ENCODE results near the gene ZDHHC11B.
"Not testable (repeated sequence)": the region's sequence is repeated elsewhere in the genome, so short reads cannot be mapped to it uniquely, and the experiment has no call there.

The ZDHHC11B gene

DNA sequence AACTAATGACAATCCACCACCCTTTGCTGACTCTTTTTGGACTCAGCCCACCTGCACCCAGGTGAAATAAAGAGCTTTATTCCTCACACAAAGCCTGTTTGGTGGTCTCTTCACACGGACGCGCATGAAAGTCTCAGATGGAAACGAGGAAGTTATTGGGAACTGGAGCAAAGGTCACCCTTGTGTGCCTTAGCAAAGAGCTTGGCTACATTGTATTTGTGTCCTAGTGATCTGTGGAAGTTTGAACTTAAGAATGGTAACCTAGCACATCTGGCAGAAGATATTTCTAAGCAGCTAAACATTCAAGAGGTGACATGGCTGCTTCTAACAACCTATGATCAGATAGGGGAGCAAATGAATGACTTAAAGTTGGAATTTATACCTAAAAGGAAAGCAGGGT, 76.2 kb downstream of the ZDHHC11B start:
- DNase-seq (ENCODE audit: low spot score): not testable (repeated sequence)

DNA sequence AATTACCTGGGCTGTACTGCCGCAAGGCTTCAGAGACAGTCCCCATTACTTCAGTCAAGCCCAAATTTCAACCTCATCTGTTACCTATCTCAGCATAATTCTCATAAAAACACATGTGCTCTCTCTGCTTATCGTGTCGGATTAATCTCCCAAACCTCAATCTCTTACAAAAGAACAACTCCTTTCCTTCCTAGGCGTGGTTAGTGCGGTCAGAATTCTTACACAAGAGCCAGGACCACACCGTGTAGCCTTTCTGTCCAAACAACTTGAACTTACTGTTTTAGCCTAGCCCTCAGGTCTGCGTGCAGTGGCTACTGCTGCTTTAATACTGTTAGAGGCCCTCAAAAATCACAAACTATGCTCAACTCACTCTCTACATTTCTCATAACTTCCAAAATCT, 78.4 kb downstream of the ZDHHC11B start:
- not testable (repeated sequence) for DNase-seq (ENCODE audit: low spot score)

DNA sequence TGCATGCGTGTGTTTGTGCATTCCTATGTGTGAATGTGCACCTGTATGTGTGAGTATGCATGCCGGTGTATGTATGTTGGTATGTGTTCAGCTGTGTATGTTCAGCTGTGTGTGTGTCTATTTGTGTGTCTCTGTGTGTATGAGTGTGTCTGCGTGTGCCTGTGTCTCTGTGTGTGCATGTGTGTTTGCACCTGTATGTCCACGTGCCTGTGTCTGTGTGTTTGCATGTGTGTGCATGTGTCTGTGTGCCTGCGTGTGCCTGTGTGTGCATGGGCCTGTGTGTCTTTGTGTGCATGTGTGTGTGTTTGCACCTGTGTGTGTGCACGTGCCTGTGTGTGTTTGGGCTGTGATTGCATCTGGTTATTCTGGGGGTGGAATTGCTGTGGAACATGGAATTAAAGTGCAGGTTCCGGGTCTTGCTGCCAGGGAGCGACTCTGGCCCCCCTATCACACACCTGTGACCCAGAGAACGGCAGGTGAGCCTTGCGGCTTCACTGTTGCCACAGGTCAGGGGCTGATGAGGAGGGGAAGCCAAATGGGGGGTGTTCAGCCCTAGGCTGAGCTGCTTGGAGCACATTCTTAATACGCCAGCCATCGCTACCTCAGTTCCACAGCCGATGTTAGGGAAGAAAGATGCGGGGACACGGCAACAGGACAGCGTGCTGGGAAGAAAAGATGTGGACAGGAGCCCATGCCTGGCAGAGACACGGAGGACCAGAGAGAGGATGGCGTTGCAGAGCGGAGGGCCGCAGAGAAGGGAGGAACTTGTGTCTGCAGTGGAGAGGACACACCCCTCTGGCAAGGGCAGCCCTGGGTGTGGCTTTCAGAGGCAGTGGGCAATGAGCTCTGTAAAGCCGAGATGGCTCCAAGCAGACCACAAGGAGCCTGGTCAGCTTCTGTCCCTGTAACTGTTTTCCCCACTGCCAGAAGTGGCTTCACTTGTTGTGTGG, 87.5 kb downstream of the ZDHHC11B start:
- DNase-seq (ENCODE audit: low spot score): not testable (repeated sequence)

DNA sequence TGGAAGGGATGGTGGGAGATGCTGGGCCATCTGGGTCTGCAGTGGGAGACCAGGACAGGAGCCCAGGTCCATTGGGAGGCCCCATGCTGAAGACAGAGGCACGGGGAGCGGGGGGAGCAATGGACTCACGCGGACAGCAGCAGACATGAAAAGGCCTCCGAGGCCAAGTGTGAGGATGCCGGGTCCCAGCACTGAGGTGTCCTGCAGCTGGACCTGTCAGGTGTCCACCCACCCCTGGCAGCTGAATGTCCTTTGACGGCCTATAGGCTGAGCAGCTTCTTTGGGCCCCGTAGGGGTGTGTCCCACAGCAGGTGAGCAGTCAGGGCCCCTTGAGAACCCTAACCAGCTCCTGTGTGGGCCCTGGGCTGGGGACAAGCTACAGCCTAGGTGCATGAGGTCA, 88.3 kb downstream of the ZDHHC11B start:
- DNase-seq (ENCODE audit: low spot score): not testable (repeated sequence)

DNA sequence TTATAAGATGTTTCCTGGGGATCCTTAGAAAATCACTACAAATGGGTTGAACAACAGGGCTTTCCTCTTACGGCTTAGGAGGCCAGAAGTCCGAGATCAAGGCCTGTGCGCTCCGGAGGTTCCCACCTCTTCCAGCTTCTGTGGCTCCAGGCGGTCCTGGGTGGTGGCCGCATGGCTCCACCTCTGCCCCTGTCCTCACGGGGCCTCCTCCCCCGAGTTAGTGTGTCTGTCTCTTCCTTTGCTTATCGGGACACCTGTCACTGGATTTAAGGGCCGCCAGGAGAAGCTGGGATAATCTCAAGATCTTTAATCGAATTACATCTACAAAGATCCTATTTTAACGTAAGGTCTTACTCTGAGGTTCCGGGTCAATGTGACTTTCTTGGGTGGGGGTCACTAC, 89.1 kb downstream of the ZDHHC11B start:
- not testable (repeated sequence) for DNase-seq (ENCODE audit: low spot score)

DNA sequence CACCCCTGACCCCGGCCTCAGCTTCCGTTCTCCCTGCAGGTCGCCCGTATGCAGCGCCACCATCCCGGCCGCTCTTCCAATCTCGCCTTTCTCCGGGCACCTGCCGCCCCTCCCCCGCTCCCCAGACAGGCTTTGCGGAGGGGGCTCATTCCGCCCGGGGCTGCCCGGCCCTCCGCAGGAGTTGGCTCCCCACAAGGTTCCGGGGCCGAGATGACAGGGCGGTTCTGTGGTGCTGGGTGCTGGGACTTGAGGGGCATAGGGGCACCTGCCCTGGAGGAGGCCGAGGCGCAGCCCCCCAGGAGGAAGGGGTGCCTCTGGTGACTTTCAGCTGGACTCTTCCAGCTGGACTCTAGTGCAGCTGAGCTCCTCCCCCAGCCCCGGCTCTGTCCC, 90.5 kb downstream of the ZDHHC11B start:
- not testable (repeated sequence) for DNase-seq (ENCODE audit: low spot score)

DNA sequence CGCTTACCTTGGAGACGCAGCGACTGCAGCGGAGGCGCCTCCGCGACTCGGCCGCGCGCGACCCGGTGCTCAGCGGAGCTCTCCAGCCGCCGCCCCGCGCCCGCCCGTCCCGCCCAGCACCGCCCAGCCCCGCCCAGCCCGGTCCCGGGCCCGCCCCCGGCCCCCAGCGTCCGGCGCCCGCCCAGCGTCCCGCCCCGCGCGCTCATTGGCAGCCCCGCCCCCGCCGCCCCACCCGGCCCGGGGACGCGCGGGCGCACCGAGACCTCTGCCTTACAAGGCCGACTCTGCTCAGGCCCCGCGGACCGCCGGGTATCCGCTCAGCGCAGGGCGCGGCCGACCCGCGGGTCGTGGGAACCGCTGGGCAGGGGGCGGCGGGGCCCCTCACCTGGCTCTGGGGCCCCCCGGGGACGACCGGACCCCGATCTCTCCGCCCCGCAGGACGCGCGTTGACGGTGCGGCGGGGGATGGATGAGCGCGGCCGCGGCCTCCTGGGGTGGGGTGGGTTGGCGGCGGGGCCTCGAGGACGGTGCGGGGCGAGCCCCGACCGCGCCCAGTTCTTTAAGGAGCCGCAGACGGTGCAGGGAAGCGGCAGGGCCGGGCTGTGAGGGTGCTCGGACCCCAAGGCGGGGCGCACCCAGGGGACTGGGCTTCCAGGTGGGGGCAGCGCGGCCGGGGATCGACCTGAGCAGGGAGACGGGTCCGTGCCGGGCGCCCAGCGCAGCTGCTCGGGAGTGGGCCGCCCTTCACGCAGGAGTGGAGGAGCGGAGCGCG, 91.1 kb downstream of the ZDHHC11B start, which contains the start of gene TPPP:
TSS of gene TPPP (minus strand) at position 82 of the 771 bp plus-strand sequence. CDS start 15,292 bp downstream, outside the sequence.
- DNase-seq (ENCODE audit: low spot score): peak; percentile 95

DNA sequence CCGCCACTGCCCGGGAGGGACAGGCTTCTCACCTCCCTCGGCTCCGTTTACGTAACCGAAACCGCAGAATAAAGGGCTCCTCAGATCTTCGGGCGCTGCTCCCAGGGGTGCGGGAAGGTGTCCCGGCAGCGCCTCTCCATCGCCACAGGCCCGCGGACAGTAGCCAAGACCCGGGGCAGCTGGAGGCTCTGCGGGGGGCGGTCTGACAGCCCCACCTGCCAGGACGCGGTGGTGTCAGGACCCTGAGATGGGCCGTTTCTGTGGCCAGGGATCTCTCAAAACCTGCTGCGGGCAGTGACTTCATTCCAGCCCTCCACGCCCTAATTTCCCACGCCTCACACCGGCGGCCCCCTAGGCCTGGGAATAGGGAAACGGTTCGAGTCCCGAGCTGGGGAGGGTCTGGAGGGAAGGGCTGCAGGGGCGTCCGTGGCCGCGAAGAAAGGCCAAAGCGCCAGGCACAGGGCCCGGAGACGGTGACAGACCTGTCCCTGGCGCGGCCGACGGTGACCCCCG, 91.9 kb downstream of the ZDHHC11B start:
- peak; percentile 8 for DNase-seq (ENCODE audit: low spot score)

DNA sequence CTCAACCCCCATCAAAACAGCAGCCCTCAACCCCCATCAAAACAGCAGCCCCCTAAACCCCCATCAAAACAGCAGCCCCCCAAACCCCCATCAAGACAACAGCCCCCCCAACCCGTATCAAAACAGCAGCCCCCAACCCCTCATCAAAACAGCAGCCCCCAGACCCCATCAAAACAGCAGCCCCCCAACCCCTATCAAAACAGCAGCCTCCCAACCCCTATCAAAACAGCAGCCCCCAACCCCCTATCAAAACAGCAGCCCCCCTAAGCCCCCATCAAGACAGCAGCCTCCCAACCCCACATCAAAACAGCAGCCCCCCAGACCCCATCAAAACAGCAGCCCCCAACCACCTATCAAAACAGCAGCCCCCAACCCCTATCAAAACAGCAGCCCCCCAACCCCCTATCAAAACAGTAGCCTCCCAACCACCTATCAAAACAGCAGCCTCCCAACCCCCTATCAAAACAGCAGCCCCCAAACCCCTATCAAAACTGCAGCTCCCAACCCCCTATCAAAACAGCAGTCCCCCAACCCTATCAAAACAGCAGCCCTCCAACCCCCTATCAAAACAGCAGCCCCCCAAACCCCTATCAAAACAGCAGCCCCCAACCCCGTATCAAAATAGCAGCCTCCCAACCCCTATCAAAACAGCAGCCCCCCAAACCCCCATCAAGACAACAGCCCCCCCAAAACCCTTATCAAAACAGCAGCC, 92.6 kb downstream of the ZDHHC11B start:
- DNase-seq (ENCODE audit: low spot score): peak; percentile 6
- TF ChIP-seq, protein P1, sequence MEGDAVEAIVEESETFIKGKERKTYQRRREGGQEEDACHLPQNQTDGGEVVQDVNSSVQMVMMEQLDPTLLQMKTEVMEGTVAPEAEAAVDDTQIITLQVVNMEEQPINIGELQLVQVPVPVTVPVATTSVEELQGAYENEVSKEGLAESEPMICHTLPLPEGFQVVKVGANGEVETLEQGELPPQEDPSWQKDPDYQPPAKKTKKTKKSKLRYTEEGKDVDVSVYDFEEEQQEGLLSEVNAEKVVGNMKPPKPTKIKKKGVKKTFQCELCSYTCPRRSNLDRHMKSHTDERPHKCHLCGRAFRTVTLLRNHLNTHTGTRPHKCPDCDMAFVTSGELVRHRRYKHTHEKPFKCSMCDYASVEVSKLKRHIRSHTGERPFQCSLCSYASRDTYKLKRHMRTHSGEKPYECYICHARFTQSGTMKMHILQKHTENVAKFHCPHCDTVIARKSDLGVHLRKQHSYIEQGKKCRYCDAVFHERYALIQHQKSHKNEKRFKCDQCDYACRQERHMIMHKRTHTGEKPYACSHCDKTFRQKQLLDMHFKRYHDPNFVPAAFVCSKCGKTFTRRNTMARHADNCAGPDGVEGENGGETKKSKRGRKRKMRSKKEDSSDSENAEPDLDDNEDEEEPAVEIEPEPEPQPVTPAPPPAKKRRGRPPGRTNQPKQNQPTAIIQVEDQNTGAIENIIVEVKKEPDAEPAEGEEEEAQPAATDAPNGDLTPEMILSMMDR (IDR thresholded peaks at IDR 0.05; ENCODE audit: extremely low read depth, missing control alignments): no peak

DNA sequence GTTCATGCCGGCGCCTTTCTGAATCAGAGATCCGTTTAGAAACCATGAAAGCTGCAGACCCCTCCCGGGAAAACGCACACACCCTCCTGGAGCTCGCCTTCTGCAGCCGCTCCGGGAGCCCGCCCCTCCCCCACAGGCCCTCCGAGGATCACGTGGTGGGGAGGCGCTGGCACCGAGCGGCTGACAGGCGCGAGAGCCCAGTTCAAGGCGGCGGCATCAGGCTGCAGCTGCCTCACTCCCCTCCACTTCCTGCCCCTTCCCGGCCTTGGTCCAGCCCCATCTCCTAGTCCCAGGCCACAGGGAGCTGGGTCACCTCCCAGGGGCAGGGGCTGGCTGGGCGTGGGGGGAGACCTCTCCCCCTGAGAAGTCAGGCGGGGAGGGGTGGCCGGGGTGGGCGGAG, 93.5 kb downstream of the ZDHHC11B start:
- not testable (repeated sequence) for DNase-seq (ENCODE audit: low spot score)

DNA sequence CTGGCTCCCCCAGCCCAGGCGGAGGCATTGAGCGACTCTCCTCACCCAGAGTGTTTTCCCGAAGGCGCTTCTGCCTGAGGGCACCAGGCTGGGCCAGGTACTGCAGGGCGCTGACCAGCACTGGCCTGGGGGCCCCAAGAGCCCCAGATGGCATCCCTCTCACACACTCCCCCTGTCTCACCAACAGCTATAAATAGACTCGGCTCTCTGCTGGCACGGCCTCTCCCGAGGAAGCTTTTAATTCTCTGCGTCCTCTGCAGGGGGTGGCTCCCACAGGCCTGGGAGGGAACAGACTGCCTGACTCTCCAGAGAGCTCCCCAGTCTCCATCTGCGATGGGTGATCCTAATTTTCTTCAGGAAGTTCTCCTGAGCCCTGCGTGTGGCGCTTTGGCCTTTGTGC, 94.2 kb downstream of the ZDHHC11B start:
- not testable (repeated sequence) for DNase-seq (ENCODE audit: low spot score)

DNA sequence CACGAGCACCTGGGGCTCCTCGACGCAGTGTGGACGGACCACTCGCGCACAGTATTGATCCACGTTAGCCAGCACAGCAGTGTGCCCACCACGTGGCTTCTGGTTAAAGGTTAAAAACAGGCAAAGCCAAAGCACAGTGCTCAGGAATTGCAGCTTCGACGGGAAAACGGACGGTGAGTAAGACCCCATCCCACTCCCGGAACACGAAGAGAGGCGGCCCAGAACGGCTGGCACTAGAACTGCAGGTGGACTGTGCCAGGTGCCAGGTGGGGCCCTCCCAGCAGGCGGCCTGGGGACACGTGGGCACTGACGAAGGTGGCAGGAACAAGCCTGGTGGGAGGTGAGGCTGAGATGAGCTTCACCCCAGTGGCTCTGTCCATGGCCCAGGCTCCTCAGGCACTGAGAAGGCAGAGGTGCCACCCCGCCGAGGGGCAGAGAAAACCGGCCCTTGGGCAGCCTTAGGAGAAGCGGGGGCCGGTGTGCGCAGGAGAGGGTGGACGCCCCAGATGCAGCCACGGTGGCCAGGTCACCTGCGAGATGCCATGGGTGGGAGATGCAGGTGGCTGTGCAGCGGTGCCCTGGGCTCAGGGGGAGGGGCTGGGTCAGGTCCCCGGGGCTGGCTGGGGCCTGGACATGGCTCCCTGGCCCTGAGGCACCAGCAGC, 96.0 kb downstream of the ZDHHC11B start:
- not testable (repeated sequence) for DNase-seq (ENCODE audit: low spot score)

DNA sequence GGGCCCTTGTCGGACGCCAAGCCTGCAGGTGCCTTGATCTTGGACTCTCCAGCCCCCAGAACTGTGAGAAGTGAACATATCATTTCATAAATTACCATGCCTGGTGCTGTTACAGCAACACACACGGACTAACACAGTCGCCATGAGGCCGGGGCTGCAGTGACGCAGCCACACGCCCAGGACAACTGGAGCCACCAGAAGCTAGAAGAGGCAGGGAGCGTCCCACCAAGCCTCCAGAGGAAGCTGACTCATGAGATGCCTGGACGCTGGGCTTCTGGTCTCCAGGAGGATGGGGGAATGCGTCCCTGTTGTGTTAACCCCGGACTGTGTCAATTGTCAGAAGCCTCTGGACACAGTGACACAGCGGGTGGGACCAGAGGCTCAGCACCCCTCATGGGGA, 97.6 kb downstream of the ZDHHC11B start:
- not testable (repeated sequence) for DNase-seq (ENCODE audit: low spot score)

DNA sequence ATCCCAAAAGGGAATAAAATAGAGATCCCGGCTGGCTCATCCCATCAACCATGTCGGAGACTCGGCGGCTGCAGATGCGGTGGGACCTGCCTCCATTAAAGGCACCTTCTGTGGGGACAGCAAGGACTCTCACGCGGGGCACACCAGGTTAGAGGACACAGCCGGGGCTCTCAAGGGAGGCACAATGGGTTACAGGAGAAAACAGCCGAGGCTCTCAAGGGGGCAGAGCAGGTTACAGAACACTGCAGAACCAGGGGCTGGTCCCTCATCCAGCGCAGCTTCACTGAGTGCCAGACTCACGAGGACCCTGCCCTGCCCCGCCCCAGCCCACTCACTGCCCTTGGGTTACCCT, 98.4 kb downstream of the ZDHHC11B start:
- not testable (repeated sequence) for DNase-seq (ENCODE audit: low spot score)
